CD14-positive monocyte (primary cell): ENCODE measurements around the gene HIF3A. TPM values are rescaled to one million over a fixed set of nuclear protein-coding genes. Genes with fewer than 3 reads are reported as not detected.

ENCODE experiments used
- DNase-seq, 3 donors: peaks; one replicate each; pipeline ENCODE4 v3.0.0-alpha.2; 2011 to 2022
- H2AFZ ChIP-seq: 2 replicates; pipeline ENCODE4 v1.6.0; 2012; ENCODE audit warnings: mild to moderate bottlenecking, low read depth, low read length, inconsistent platforms; ENCODE audit not compliant: insufficient read depth, poor library complexity, severe bottlenecking
- H3K27ac ChIP-seq, 2 donors: 1 replicate in 1 of 2; 2 replicates in 1 of 2; pipeline ENCODE4 v1.5.1; 2012 to 2013; ENCODE audit warnings: low read length in 2 of 2, control low read depth in 1 of 2, inconsistent platforms in 1 of 2, low read depth in 1 of 2, mild to moderate bottlenecking in 1 of 2
- H3K27me3 ChIP-seq, 2 donors: one replicate each; pipeline versions ENCODE4 v1.6.0 to v1.6.1; 2011 to 2013; ENCODE audit warnings: low read length in 2 of 2; ENCODE audit not compliant: control insufficient read depth in 2 of 2, insufficient read depth in 2 of 2
- H3K36me3 ChIP-seq, 2 donors: replicated peaks in 1 of 2; 1 replicate in 1 of 2; 2 replicates in 1 of 2; pipeline versions ENCODE4 v1.5.1 to v1.6.1; 2012 to 2013; ENCODE audit warnings: low read length in 2 of 2, control low read depth in 1 of 2, inconsistent platforms in 1 of 2, mild to moderate bottlenecking in 1 of 2; ENCODE audit not compliant: insufficient read depth in 2 of 2, control insufficient read depth in 1 of 2
- H3K4me1 ChIP-seq, 2 donors: 1 replicate in 1 of 2; 2 replicates in 1 of 2; pipeline versions ENCODE4 v1.5.1 to v1.6.1; 2012 to 2013; ENCODE audit warnings: low read length in 2 of 2, control low read depth in 1 of 2, inconsistent platforms in 1 of 2, mild to moderate bottlenecking in 1 of 2, moderate library complexity in 1 of 2; ENCODE audit not compliant: insufficient read depth in 2 of 2, control insufficient read depth in 1 of 2
- H3K4me2 ChIP-seq: replicated peaks from 2 replicates; pipeline ENCODE3; 2012; ENCODE audit warnings: low read length, moderate library complexity, mild to moderate bottlenecking; ENCODE audit not compliant: poor library complexity, severe bottlenecking; ENCODE audit errors: extremely low read depth
- H3K4me3 ChIP-seq, 3 experiments: fragments of 200-600 bp in 1 of 3; sonication (generic) in 1 of 3; replicated peaks in 1 of 3; 1 replicate in 2 of 3; 2 replicates in 1 of 3; pipeline ENCODE4 v1.5.1; 2011 to 2013; ENCODE audit warnings: low read length in 3 of 3, mild to moderate bottlenecking in 3 of 3, control low read depth in 2 of 3, low read depth in 2 of 3, inconsistent platforms in 1 of 3, moderate library complexity in 1 of 3
- H3K79me2 ChIP-seq: 2 replicates; pipeline ENCODE4 v1.6.0; 2012; ENCODE audit warnings: mild to moderate bottlenecking, control low read depth, inconsistent platforms, low read length, moderate library complexity; ENCODE audit not compliant: insufficient read depth
- H3K9ac ChIP-seq: 2 replicates; pipeline ENCODE4 v1.6.0; 2017; ENCODE audit warnings: low read length, mild to moderate bottlenecking; ENCODE audit not compliant: insufficient read depth, poor library complexity, severe bottlenecking
- H3K9me3 ChIP-seq, 2 donors: replicated peaks in 1 of 2; 1 replicate in 1 of 2; 2 replicates in 1 of 2; pipeline versions ENCODE4 v1.5.1 to v1.6.1; 2012 to 2013; ENCODE audit warnings: low read length in 2 of 2, control low read depth in 1 of 2; ENCODE audit not compliant: control insufficient read depth in 1 of 2, insufficient read depth in 1 of 2
- H4K20me1 ChIP-seq: 2 replicates; pipeline ENCODE4 v1.6.0; 2012; ENCODE audit warnings: mild to moderate bottlenecking, low read length, control low read depth, moderate library complexity; ENCODE audit not compliant: insufficient read depth
- H3K27ac Mint-ChIP-seq, 7 donors: one replicate each; pipeline ENCODE4 v1.8.0; 2020; ENCODE audit warnings: mild to moderate bottlenecking in 7 of 7, mixed read lengths in 7 of 7, moderate library complexity in 6 of 7, inconsistent platforms in 2 of 7
- H3K27me3 Mint-ChIP-seq, 3 donors: one replicate each; pipeline ENCODE4 v1.8.0; 2021 to 2022; ENCODE audit warnings: low read depth in 3 of 3, mild to moderate bottlenecking in 3 of 3, mixed read lengths in 3 of 3, moderate library complexity in 3 of 3, inconsistent platforms in 1 of 3
- H3K36me3 Mint-ChIP-seq, 2 donors: one replicate each; pipeline ENCODE4 v1.8.0; 2020; ENCODE audit warnings: mixed read lengths in 2 of 2, inconsistent platforms in 1 of 2, mild to moderate bottlenecking in 1 of 2
- H3K4me1 Mint-ChIP-seq: one replicate; pipeline ENCODE4 v1.8.0; 2020; ENCODE audit warnings: mild to moderate bottlenecking, mixed read lengths
- H3K4me3 Mint-ChIP-seq, 2 donors: one replicate each; pipeline ENCODE4 v1.8.0; 2020; ENCODE audit warnings: mild to moderate bottlenecking in 2 of 2, mixed read lengths in 2 of 2, moderate library complexity in 1 of 2
- H3K9me3 Mint-ChIP-seq, 7 donors: one replicate each; pipeline ENCODE4 v1.8.0; 2020 to 2022; ENCODE audit warnings: mixed read lengths in 7 of 7, mild to moderate bottlenecking in 6 of 7, moderate library complexity in 6 of 7, inconsistent platforms in 2 of 7
- WGBS: methylation state at CpG from one replicate; pipeline ENCODE4 v1.1.5; 2013; ENCODE audit warnings: missing lambda C conversion rate; ENCODE audit not compliant: insufficient coverage; 5-methylcytosine and 5-hydroxymethylcytosine counted together
- intact Hi-C, 2 donors: fragments of 100-400 bp; cut with micrococcal nuclease; formaldehyde crosslinking; loops; one replicate each; pipeline versions ENCODE4 v1.15.0 to v1.15.1; 2023
- polyA plus RNA-seq, 3 donors: library from polyadenylated mRNA; depleted of rRNA in 1 of 3; unstranded in 2 of 3; stranded (reverse) in 1 of 3; fragments of 300-500 nt in 2 of 3; fragments of >200 nt in 1 of 3; fragmentation: Illumina TruSeq in 2 of 3; gene quantifications; 1 replicate in 2 of 3; 2 replicates in 1 of 3; pipeline ENCODE4 v1.2.3, GENCODE V29; 2012 to 2021
- small RNA-seq: library from RNA; depleted of rRNA; stranded (forward); fragments of <200 nt; gene quantifications from one replicate; pipeline ENCODE3, GENCODE V24; 2012; ENCODE audit warnings: low read depth; ENCODE audit not compliant: insufficient read length
- TF ChIP-seq, protein P1 (sequence below): fragments of 200-600 bp; IDR thresholded peaks from one replicate; pipeline ENCODE4 v1.8.0; 2022; ENCODE audit warnings: antibody characterized with exemption, mild to moderate bottlenecking

HIF3A gene
- polyA plus RNA-seq, 3 donors, result not detected

DNA sequence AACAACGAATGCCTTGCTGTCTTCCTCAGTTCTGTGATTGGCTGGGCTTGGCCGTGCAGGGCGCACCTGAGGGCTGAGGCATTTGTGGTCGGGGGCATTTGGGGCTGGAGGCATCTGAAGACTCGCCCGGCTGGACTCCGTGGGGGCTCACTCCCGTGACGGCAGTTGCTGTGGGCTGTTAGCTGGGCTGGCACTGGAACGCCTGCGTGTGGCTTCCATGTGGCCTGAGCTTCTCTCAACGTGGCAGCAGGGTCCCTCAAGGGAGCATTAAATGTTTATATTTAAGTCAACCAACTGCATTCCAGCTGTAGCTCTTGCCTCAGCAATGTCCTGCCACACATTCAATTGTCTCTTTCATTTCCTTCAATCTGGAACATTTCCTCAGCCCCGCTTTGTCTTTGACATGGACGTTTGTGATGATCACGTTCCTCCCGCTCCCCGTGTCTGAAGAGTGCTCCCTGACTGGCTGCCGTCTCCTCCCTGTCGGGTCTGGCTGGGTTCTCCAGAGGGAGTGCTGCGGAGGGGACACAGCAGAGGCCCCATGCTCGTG, 95.5 kb downstream of the HIF3A start:
- H3K36me3 Mint-ChIP-seq, result peaks cover 46% of the 10 kb centered on the region in 2 donors
- Histone ChIP-seq H3K27me3 (no peaks in the 10 kb centered on the region), H3K4me2 (no peak overlapping the region), H3K4me3 (no peak overlapping the region), H3K4me1 (no peaks in the 10 kb centered on the region), H3K27ac (no peak overlapping the region), H3K36me3 (peaks cover 43 to 44% of the 10 kb centered on the region in 2 donors), H3K9me3 (no peaks in the 10 kb centered on the region), H3K9ac (no peak overlapping the region), H2AFZ (no peak overlapping the region), H3K79me2 (no peaks in the 10 kb centered on the region), H4K20me1 (no peaks in the 10 kb centered on the region)
- intact Hi-C loops, result no loop called here
- no peaks in the 10 kb centered on the region for H3K4me1 Mint-ChIP-seq
- no peak for DNase-seq
- 96% methylated on average over 10 of the region's 21 CpGs for WGBS
- peak overlapping the region in 2 of 7 donors; percentile 5 to 74 for H3K27ac Mint-ChIP-seq
- TF ChIP-seq, protein P1, sequence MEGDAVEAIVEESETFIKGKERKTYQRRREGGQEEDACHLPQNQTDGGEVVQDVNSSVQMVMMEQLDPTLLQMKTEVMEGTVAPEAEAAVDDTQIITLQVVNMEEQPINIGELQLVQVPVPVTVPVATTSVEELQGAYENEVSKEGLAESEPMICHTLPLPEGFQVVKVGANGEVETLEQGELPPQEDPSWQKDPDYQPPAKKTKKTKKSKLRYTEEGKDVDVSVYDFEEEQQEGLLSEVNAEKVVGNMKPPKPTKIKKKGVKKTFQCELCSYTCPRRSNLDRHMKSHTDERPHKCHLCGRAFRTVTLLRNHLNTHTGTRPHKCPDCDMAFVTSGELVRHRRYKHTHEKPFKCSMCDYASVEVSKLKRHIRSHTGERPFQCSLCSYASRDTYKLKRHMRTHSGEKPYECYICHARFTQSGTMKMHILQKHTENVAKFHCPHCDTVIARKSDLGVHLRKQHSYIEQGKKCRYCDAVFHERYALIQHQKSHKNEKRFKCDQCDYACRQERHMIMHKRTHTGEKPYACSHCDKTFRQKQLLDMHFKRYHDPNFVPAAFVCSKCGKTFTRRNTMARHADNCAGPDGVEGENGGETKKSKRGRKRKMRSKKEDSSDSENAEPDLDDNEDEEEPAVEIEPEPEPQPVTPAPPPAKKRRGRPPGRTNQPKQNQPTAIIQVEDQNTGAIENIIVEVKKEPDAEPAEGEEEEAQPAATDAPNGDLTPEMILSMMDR, result no peak
- peaks cover 0 to 3% (median 1%) of the 10 kb centered on the region in 3 donors for H3K27me3 Mint-ChIP-seq
- H3K4me3 Mint-ChIP-seq, result no peak overlapping the region
- H3K9me3 Mint-ChIP-seq, result peaks cover 0 to 3% (median 0%) of the 10 kb centered on the region in 7 donors

DNA sequence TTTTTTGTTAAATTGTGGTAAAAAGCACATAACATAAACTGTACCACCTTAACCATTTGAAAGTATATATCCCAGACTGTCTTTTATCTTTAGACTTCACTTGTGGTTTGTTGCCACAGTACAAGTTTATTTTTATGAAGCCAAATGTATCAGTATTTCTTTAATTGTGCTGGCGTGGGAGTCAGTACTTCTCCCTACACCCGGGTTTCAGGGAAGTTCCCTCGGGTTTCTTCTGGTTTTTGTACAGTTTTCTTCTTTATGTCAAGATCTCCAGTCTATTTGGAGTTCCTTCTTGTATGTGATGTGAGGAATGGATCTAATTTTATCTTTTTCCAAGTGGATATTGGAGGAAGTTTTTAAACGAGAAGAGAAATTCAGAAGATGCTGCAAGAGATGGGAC, 96.0 kb downstream of the HIF3A start:
- Mint-ChIP-seq H3K36me3 (peaks cover 41% of the 10 kb centered on the region in 2 donors), H3K9me3 (peaks cover 0 to 3% (median 0%) of the 10 kb centered on the region in 7 donors), H3K4me3 (no peak overlapping the region), H3K27me3 (peaks cover 0 to 6% (median 3%) of the 10 kb centered on the region in 3 donors), H3K4me1 (no peaks in the 10 kb centered on the region), H3K27ac (peak overlapping the region in 1 of 7 donors; percentile 5)
- Histone ChIP-seq H3K4me1 (no peaks in the 10 kb centered on the region), H3K27me3 (no peaks in the 10 kb centered on the region), H4K20me1 (no peaks in the 10 kb centered on the region), H2AFZ (no peak overlapping the region), H3K4me3 (no peak overlapping the region), H3K79me2 (no peaks in the 10 kb centered on the region), H3K9me3 (no peaks in the 10 kb centered on the region), H3K27ac (no peak overlapping the region), H3K9ac (no peak overlapping the region), H3K36me3 (peaks cover 38 to 39% of the 10 kb centered on the region in 2 donors), H3K4me2 (no peak overlapping the region)
- intact Hi-C loops, result no loop called here
- no CpG with 5 or more reads among the region's 4 CpGs for WGBS
- TF ChIP-seq, protein P1, result no peak
- DNase-seq, result no peak

Small RNAs within 50 kb of the gene (small RNA-seq; reads per million reads assigned to genes)
- not detected for gene RNU6-924P

Other genes starting within 250 kb of the HIF3A start
- gene IGFL3, start 172.4 kb upstream of the HIF3A start, polyA plus RNA-seq, result not detected
- gene IGFL2, start 148.8 kb upstream of the HIF3A start, polyA plus RNA-seq, result not detected
- not detected for gene IGFL1, start 67.3 kb upstream of the HIF3A start, polyA plus RNA-seq
- gene PPP5C, start 50.0 kb downstream of the HIF3A start, polyA plus RNA-seq, result 10 to 100 TPM in 2 of 3 donors, 1 to 10 TPM in 1; 9.9 to 76.3 (median 12.6) TPM
- gene CCDC8, start 116.5 kb downstream of the HIF3A start, polyA plus RNA-seq, result not detected
- gene PNMA8C, start 131.9 kb downstream of the HIF3A start, polyA plus RNA-seq, result not detected
- gene PNMA8A, start 174.5 kb downstream of the HIF3A start, polyA plus RNA-seq, result not detected
- gene PNMA8B, start 198.8 kb downstream of the HIF3A start, polyA plus RNA-seq, result under 1 TPM in 2 of 3 donors, not detected in 1; 0.07 to 0.16 TPM